ENCODE data around the gene ATOX1.

DNA sequence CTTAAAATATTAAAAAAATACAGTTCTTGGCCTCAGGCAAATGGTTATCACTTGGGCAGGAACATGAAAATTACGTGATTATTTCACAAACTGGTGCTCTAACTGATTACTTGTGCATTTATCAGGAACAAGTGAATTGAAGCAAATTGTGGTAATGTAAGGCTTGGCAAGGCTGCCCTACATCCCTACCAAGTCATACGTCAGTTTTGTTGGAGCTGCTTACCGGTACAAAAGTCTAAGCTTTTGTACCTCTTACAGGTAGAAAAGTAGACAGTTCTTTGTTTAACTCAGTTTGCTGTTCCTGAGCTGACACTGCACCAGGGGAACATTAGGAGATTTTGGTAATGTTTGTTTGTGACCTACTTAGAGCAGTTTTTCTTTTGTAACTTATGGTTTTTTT, 15.5 kb upstream of the ATOX1 start:
- TF ChIP-seq, protein P1, sequence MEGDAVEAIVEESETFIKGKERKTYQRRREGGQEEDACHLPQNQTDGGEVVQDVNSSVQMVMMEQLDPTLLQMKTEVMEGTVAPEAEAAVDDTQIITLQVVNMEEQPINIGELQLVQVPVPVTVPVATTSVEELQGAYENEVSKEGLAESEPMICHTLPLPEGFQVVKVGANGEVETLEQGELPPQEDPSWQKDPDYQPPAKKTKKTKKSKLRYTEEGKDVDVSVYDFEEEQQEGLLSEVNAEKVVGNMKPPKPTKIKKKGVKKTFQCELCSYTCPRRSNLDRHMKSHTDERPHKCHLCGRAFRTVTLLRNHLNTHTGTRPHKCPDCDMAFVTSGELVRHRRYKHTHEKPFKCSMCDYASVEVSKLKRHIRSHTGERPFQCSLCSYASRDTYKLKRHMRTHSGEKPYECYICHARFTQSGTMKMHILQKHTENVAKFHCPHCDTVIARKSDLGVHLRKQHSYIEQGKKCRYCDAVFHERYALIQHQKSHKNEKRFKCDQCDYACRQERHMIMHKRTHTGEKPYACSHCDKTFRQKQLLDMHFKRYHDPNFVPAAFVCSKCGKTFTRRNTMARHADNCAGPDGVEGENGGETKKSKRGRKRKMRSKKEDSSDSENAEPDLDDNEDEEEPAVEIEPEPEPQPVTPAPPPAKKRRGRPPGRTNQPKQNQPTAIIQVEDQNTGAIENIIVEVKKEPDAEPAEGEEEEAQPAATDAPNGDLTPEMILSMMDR (IDR thresholded peaks at IDR 0.05; ENCODE audit: low read length): no peak
- TF ChIP-seq EZH2 (optimal IDR thresholded peaks at IDR 0.05; ENCODE audit: low read depth, low read length): no peak
